ENCODE measurements around the gene PPP2CA. TPM values are rescaled to one million over a fixed set of nuclear protein-coding genes. Genes with fewer than 3 reads are reported as not detected.
"Not testable (repeated sequence)": the region's sequence is repeated elsewhere in the genome, so short reads cannot be mapped to it uniquely, and the experiment has no call there.

PPP2CA gene
- total and polyA plus RNA-seq, 10 of the 15 experiments (the other 5 are each of a cell fraction or from before 2014, with no cell fraction given), result 18.6 to 385 (median 134) TPM

- no peak for ATAC-seq
- no peak overlapping the region for H2AFZ ChIP-seq (ENCODE audit: control insufficient read depth, low read depth, low read length)
- no peak overlapping the region for H3K4me2 ChIP-seq (ENCODE audit: control insufficient read depth, insufficient read depth)
- no peak for DNase-seq (ENCODE audit: low read depth, low spot score)
- H4K20me1 ChIP-seq (ENCODE audit: control insufficient read depth, insufficient read depth), result peaks cover 11% of the 10 kb centered on the region
- peaks cover 97% of the 10 kb centered on the region for H3K79me2 ChIP-seq (ENCODE audit: control insufficient read depth, insufficient read depth, low read length)
- 97% methylated on average over 2 of the region's 2 CpGs for WGBS (ENCODE audit: insufficient coverage, insufficient replicate concordance, low lambda C conversion rate, missing lambda C conversion rate)
- peaks cover 7% of the 10 kb centered on the region for H3K4me1 ChIP-seq (ENCODE audit: control insufficient read depth, insufficient read depth, low read length)
- peaks cover 0 to 9% of the 10 kb centered on the region in 2 experiments; a peak in 2 of 4 replicates for H3K36me3 ChIP-seq (ENCODE audit: control insufficient read depth in 2 of 2, insufficient read depth in 2 of 2, low read length in 1 of 2)
- ChIA-PET POLR2A (interaction anchor here (4.5 kb wide), 1 partner anchor 10 kb away, joined by 35 read pairs; the partner anchor contains the start of gene PPP2CA), SMC1A (ENCODE audit: uncharacterized antibody, unreplicated experiment) (no interaction called here), RAD21 (ENCODE audit: unreplicated experiment) (no interaction called here), CTCF (interaction anchor here (1.7 kb wide), 1 partner anchor 12 kb away, joined by 5 read pairs; no protein-coding TSS in a partner anchor)
- no peaks in the 10 kb centered on the region for H3K27me3 ChIP-seq (replicated peaks in 1 of 2; ENCODE audit: control insufficient read depth in 2 of 2, insufficient read depth in 2 of 2, low read length in 1 of 2)
- no peak for FAIRE-seq
- TF ChIP-seq IRF4 (IDR thresholded peaks at IDR 0.05; ENCODE audit: low read depth, low read length) (no peak), TCF7 (IDR thresholded peaks at IDR 0.05; ENCODE audit: borderline replicate concordance) (no peak), JUND (IDR thresholded peaks at IDR 0.05; ENCODE audit: low read depth, low read length) (no peak), NFYB (IDR thresholded peaks at IDR 0.05; ENCODE audit: insufficient read depth, low read depth, low read length) (no peak), BHLHE40 (IDR thresholded peaks at IDR 0.05; ENCODE audit: borderline replicate concordance in 1 of 2, low read depth in 2 of 2, low read length in 1 of 2) (no peak), RELA (IDR thresholded peaks at IDR 0.05; ENCODE audit: borderline replicate concordance, partially characterized antibody) (no peak), ATF2 (IDR thresholded peaks at IDR 0.05; ENCODE audit: low read length) (no peak), JUNB (IDR thresholded peaks at IDR 0.05) (no peak), SREBF2 (IDR thresholded peaks at IDR 0.05; ENCODE audit: low read length) (no peak), SIN3A (IDR thresholded peaks at IDR 0.05; ENCODE audit: low read depth, low read length) (no peak), HDAC2 (IDR thresholded peaks at IDR 0.05) (no peak), CBX3 (IDR thresholded peaks at IDR 0.05; ENCODE audit: borderline replicate concordance, low read depth) (no peak), BMI1 (IDR thresholded peaks at IDR 0.05; ENCODE audit: borderline replicate concordance) (no peak)
- intact Hi-C loops (cut with micrococcal nuclease; ENCODE audit: unreplicated experiment) (no loop called here), in situ Hi-C loops (cut with MboI) (no loop called here)
- no peak overlapping the region for H3K27ac ChIP-seq (ENCODE audit: control insufficient read depth, insufficient read depth)
- no peak overlapping the region for H3K9ac ChIP-seq (ENCODE audit: control insufficient read depth, insufficient read depth, low read length)
- no peak overlapping the region for H3K4me3 ChIP-seq
- BruUV-seq (replicated peaks), result no TSS peak
- peaks cover 7% of the 10 kb centered on the region for H3K9me3 ChIP-seq (replicated peaks; ENCODE audit: control insufficient read depth, insufficient read depth, low read length)
Measured at GRCh38 chr5:134215757-134216156, 10.1 kb downstream of the PPP2CA start.

GRCh38 chr5:134211263-134212031, 14.4 kb downstream of the PPP2CA start:
- H3K4me2 ChIP-seq (ENCODE audit: control insufficient read depth, insufficient read depth); H3K9ac ChIP-seq (ENCODE audit: control insufficient read depth, insufficient read depth, low read length); DNase-seq (ENCODE audit: low read depth, low spot score); H3K4me1 ChIP-seq (ENCODE audit: control insufficient read depth, insufficient read depth, low read length); H3K36me3 ChIP-seq (ENCODE audit: control insufficient read depth in 2 of 2, insufficient read depth in 2 of 2, low read length in 1 of 2); H3K27me3 ChIP-seq (replicated peaks in 1 of 2; ENCODE audit: control insufficient read depth in 2 of 2, insufficient read depth in 2 of 2, low read length in 1 of 2); H3K27ac ChIP-seq (ENCODE audit: control insufficient read depth, insufficient read depth); in situ Hi-C loops (cut with MboI); ATAC-seq; H3K9me3 ChIP-seq (replicated peaks; ENCODE audit: control insufficient read depth, insufficient read depth, low read length); H2AFZ ChIP-seq (ENCODE audit: control insufficient read depth, low read depth, low read length); H3K4me3 ChIP-seq; BruUV-seq (replicated peaks); FAIRE-seq; intact Hi-C loops (cut with micrococcal nuclease; ENCODE audit: unreplicated experiment): not testable (repeated sequence)
- CTCF ChIA-PET, result interaction anchor here (0.9 to 3.3 kb wide), 4 partner anchors 14 to 172 kb away, joined by 3 to 12 read pairs (median 3); no protein-coding TSS in a partner anchor
- RAD21 ChIA-PET (ENCODE audit: unreplicated experiment), result interaction anchor here (0.7 kb wide), 1 partner anchor 719 kb away, joined by 3 read pairs; no protein-coding TSS in a partner anchor
- 80% methylated on average over 12 of the region's 14 CpGs for WGBS (ENCODE audit: insufficient coverage, insufficient replicate concordance, low lambda C conversion rate, missing lambda C conversion rate)
- Histone ChIP-seq H4K20me1 (ENCODE audit: control insufficient read depth, insufficient read depth) (peaks cover 19% of the 10 kb centered on the region), H3K79me2 (ENCODE audit: control insufficient read depth, insufficient read depth, low read length) (peaks cover 96% of the 10 kb centered on the region)
- SMC1A ChIA-PET (ENCODE audit: uncharacterized antibody, unreplicated experiment), result interaction anchor here (0.5 to 5.9 kb wide), 5 partner anchors 12 to 379 kb away, joined by 3 to 39 read pairs (median 4); no protein-coding TSS in a partner anchor
- POLR2A ChIA-PET, result interaction anchor here (0.7 to 1.6 kb wide), 4 partner anchors 13 to 234 kb away, joined by 3 to 4 read pairs (median 3); partner anchors contain the start of gene PPP2CA

Measured in GM12878 (cell line).